Measurements from ENCODE around the gene FNTB.

The FNTB gene

DNA sequence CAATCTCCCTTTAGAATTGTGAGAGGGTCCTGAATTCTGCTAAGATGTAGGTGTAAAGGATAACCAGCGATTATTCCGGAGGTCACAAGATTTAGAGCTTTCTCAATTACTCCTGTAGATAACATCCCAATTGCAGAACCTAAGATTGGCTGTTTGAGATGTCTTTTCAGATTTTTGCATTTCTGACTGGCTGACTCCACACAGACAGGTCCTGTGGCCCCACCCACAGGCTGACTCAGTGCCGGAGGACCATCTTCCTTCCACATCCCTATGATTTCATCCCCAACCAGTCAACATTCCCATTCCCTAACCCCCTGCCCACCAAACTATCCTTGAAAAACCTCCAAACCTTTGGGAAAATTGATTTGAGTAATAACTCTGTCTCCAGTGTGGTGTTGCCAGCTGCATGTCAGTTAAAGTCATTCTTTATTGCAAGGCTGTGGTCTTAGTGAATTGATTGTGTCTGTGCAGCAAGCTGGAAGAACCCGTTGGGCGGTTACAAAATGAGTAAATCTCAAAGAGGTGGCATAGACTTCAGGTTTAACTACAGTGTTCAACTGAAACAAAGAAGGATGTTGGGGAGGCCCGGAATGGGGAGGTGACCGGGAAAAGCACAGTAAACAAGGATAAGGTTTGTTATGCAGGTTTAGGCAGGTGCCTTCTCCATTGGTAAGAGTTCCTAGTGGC is 10.6 kb downstream of the FNTB start:
- Histone ChIP-seq H3K23ac (ENCODE audit: low read depth, low read length, poor library complexity) (no peak overlapping the region), H3K18ac (ENCODE audit: low read length) (no peak overlapping the region), H2AK5ac (ENCODE audit: low read depth, low read length) (no peak overlapping the region), H3K9me3 (replicated peaks in 1 of 2; ENCODE audit: control insufficient read depth in 2 of 2, insufficient read depth in 1 of 2, low read depth in 1 of 2, low read length in 2 of 2) (no peaks in the 10 kb centered on the region), H3K4ac (ENCODE audit: low read length) (no peak overlapping the region), H2BK12ac (ENCODE audit: low read length) (no peak overlapping the region), H3K4me3 (ENCODE audit: low read length in 2 of 2) (no peak overlapping the region), H2AFZ (ENCODE audit: low read length) (no peak overlapping the region), H3K4me1 (ENCODE audit: control insufficient read depth in 2 of 2, insufficient read depth in 1 of 2, low read depth in 1 of 2, low read length in 2 of 2) (peaks cover 0 to 2% of the 10 kb centered on the region in 2 donors), H2BK5ac (ENCODE audit: low read length) (no peak overlapping the region), H3K27me3 (ENCODE audit: control insufficient read depth in 3 of 3, insufficient read depth in 3 of 3, low read depth in 1 of 3, low read length in 3 of 3) (no peaks in the 10 kb centered on the region), H3K4me2 (ENCODE audit: insufficient read depth, low read length, poor library complexity, severe bottlenecking) (no peak overlapping the region), H2BK15ac (ENCODE audit: low read length) (no peak overlapping the region), H3K14ac (ENCODE audit: low read length) (no peak overlapping the region), H4K91ac (ENCODE audit: low read depth, low read length, poor library complexity) (no peak overlapping the region), H3K9ac (ENCODE audit: low read depth, low read length, poor library complexity) (no peak overlapping the region), H3K36me3 (replicated peaks in 1 of 2; ENCODE audit: control insufficient read depth in 2 of 2, insufficient read depth in 2 of 2, low read length in 2 of 2) (no peaks in the 10 kb centered on the region), H4K8ac (ENCODE audit: low read depth, low read length) (no peak overlapping the region), H3K27ac (replicated peaks; ENCODE audit: low read length) (no peak overlapping the region), H2BK120ac (ENCODE audit: low read depth, low read length) (no peak overlapping the region), H3K79me1 (ENCODE audit: low read depth, low read length) (peaks cover 1% of the 10 kb centered on the region)
- DNase-seq (ENCODE audit: low spot score), result no peak
- no CpG with 5 or more reads among the region's 7 CpGs for WGBS, 2 donors (ENCODE audit: extremely low coverage in 2 of 2, insufficient read length in 2 of 2, insufficient replicate concordance in 1 of 2)

DNA sequence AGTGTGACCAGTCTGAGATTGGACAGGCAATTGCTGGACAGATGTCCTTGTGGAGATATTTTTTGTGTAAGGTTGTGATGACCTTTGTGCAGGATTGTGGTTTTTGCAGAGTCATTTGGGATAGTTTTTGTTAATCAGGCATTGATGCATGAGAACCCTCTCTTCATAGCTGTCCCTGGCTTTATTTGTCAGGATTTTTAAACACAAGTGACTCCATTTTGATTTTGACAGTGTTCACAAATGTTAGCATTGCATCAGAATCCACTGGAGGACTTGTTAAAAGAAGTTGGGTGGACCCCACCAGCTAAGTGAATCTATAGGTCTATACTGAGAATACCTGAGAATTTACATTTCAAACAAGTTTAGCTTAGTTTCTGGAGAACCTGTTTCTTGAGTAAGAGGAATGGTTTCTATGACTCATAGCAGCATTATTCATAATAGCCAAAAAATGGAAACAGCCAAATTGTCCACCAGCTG is 11.8 kb downstream of the FNTB start:
- Histone ChIP-seq H2AFZ (ENCODE audit: low read length) (no peak overlapping the region), H3K27me3 (ENCODE audit: control insufficient read depth in 3 of 3, insufficient read depth in 3 of 3, low read depth in 1 of 3, low read length in 3 of 3) (no peaks in the 10 kb centered on the region), H3K9ac (ENCODE audit: low read depth, low read length, poor library complexity) (no peak overlapping the region), H3K4me1 (ENCODE audit: control insufficient read depth in 2 of 2, insufficient read depth in 1 of 2, low read depth in 1 of 2, low read length in 2 of 2) (peaks cover 0 to 2% of the 10 kb centered on the region in 2 donors), H3K79me1 (ENCODE audit: low read depth, low read length) (peaks cover 1% of the 10 kb centered on the region), H3K18ac (ENCODE audit: low read length) (no peak overlapping the region), H4K8ac (ENCODE audit: low read depth, low read length) (no peak overlapping the region), H3K27ac (replicated peaks; ENCODE audit: low read length) (no peak overlapping the region), H3K4me3 (ENCODE audit: low read length in 2 of 2) (no peak overlapping the region), H3K23ac (ENCODE audit: low read depth, low read length, poor library complexity) (no peak overlapping the region), H2BK15ac (ENCODE audit: low read length) (no peak overlapping the region), H2BK12ac (ENCODE audit: low read length) (no peak overlapping the region), H4K91ac (ENCODE audit: low read depth, low read length, poor library complexity) (no peak overlapping the region), H2BK5ac (ENCODE audit: low read length) (no peak overlapping the region), H3K14ac (ENCODE audit: low read length) (no peak overlapping the region), H3K4ac (ENCODE audit: low read length) (no peak overlapping the region), H2AK5ac (ENCODE audit: low read depth, low read length) (no peak overlapping the region), H3K36me3 (replicated peaks in 1 of 2; ENCODE audit: control insufficient read depth in 2 of 2, insufficient read depth in 2 of 2, low read length in 2 of 2) (no peaks in the 10 kb centered on the region), H3K9me3 (replicated peaks in 1 of 2; ENCODE audit: control insufficient read depth in 2 of 2, insufficient read depth in 1 of 2, low read depth in 1 of 2, low read length in 2 of 2) (no peaks in the 10 kb centered on the region), H3K4me2 (ENCODE audit: insufficient read depth, low read length, poor library complexity, severe bottlenecking) (no peak overlapping the region), H2BK120ac (ENCODE audit: low read depth, low read length) (no peak overlapping the region)
- DNase-seq (ENCODE audit: low spot score), result no peak

DNA sequence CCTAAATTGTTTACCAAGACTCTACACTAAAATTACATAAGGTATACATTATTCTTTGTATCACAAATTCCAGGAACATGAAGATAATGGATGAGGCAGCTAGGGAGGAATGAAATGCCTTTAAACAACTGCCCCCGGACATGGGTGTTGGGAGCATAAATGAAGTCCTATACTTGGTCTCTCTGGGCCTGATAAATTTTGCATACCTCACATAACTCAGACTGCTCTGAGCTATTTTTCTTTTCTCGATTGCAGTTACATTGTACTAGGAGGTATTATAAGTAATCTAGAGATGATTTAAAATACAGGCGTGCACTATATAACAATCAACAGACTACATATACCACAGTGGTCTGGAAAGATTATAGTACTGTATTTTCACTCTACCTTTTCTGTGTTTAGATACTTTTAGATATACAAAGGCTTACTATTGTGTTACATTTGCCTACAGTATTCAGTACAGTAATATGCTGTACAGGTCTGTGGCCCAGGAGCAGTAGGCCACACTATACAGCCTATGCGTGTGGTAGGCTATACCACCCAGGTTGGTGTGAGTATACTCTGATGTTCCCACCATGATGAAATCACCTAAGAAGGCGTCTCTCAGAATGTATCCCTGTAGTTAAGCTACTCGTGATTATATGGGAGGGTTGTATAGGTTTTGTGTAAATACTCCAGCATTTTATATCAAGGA is 14.3 kb downstream of the FNTB start:
- no CpG with 5 or more reads among the region's 6 CpGs for WGBS, 2 donors (ENCODE audit: extremely low coverage in 2 of 2, insufficient read length in 2 of 2, insufficient replicate concordance in 1 of 2)
- H3K27me3 ChIP-seq (ENCODE audit: control insufficient read depth in 3 of 3, insufficient read depth in 3 of 3, low read depth in 1 of 3, low read length in 3 of 3), result no peaks in the 10 kb centered on the region
- H3K4me3 ChIP-seq (ENCODE audit: low read length in 2 of 2), result no peak overlapping the region
- H2BK15ac ChIP-seq (ENCODE audit: low read length), result no peak overlapping the region
- H3K4me2 ChIP-seq (ENCODE audit: insufficient read depth, low read length, poor library complexity, severe bottlenecking), result no peak overlapping the region
- H3K23ac ChIP-seq (ENCODE audit: low read depth, low read length, poor library complexity), result no peak overlapping the region
- no peak overlapping the region for H2BK5ac ChIP-seq (ENCODE audit: low read length)
- peaks cover 1% of the 10 kb centered on the region for H3K79me1 ChIP-seq (ENCODE audit: low read depth, low read length)
- no peaks in the 10 kb centered on the region for H3K9me3 ChIP-seq (replicated peaks in 1 of 2; ENCODE audit: control insufficient read depth in 2 of 2, insufficient read depth in 1 of 2, low read depth in 1 of 2, low read length in 2 of 2)
- no peak overlapping the region for H2AK5ac ChIP-seq (ENCODE audit: low read depth, low read length)
- no peak overlapping the region for H2AFZ ChIP-seq (ENCODE audit: low read length)
- no peak overlapping the region for H3K27ac ChIP-seq (replicated peaks; ENCODE audit: low read length)
- H3K4me1 ChIP-seq (ENCODE audit: control insufficient read depth in 2 of 2, insufficient read depth in 1 of 2, low read depth in 1 of 2, low read length in 2 of 2), result peaks cover 0 to 2% of the 10 kb centered on the region in 2 donors
- H4K8ac ChIP-seq (ENCODE audit: low read depth, low read length), result no peak overlapping the region
- no peak overlapping the region for H3K4ac ChIP-seq (ENCODE audit: low read length)
- no peak overlapping the region for H2BK120ac ChIP-seq (ENCODE audit: low read depth, low read length)
- H3K14ac ChIP-seq (ENCODE audit: low read length), result no peak overlapping the region
- H3K18ac ChIP-seq (ENCODE audit: low read length), result no peak overlapping the region
- no peak overlapping the region for H4K91ac ChIP-seq (ENCODE audit: low read depth, low read length, poor library complexity)
- no peak for DNase-seq (ENCODE audit: low spot score)
- H3K36me3 ChIP-seq (replicated peaks in 1 of 2; ENCODE audit: control insufficient read depth in 2 of 2, insufficient read depth in 2 of 2, low read length in 2 of 2), result peaks cover 0 to 7% of the 10 kb centered on the region in 2 donors
- no peak overlapping the region for H3K9ac ChIP-seq (ENCODE audit: low read depth, low read length, poor library complexity)
- H2BK12ac ChIP-seq (ENCODE audit: low read length), result no peak overlapping the region

DNA sequence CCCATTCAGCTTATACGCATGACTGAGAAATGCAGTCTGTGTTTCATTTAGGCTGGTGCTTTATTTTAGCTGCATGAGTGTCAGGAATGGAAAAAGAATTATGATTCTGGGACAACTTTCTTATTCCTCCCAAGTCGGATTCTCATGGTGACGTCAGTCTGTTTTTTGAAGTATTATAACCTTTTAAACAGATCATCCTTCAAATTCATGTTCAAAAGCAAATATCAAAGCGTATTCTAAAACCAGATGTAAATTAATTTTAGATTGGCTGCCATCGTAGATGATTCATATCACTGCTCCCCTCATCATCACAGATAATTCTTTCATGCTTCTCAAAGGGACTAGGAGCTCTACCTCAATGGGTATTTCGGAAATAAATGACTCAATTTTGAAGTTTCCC is 15.0 kb downstream of the FNTB start:
- Histone ChIP-seq H4K91ac (ENCODE audit: low read depth, low read length, poor library complexity) (no peak overlapping the region), H3K27me3 (ENCODE audit: control insufficient read depth in 3 of 3, insufficient read depth in 3 of 3, low read depth in 1 of 3, low read length in 3 of 3) (no peaks in the 10 kb centered on the region), H3K4ac (ENCODE audit: low read length) (no peak overlapping the region), H3K79me1 (ENCODE audit: low read depth, low read length) (peaks cover 1% of the 10 kb centered on the region), H3K36me3 (replicated peaks in 1 of 2; ENCODE audit: control insufficient read depth in 2 of 2, insufficient read depth in 2 of 2, low read length in 2 of 2) (peaks cover 0 to 9% of the 10 kb centered on the region in 2 donors), H3K4me1 (ENCODE audit: control insufficient read depth in 2 of 2, insufficient read depth in 1 of 2, low read depth in 1 of 2, low read length in 2 of 2) (peaks cover 3 to 6% of the 10 kb centered on the region in 2 donors), H3K4me3 (ENCODE audit: low read length in 2 of 2) (no peak overlapping the region), H2AK5ac (ENCODE audit: low read depth, low read length) (no peak overlapping the region), H3K23ac (ENCODE audit: low read depth, low read length, poor library complexity) (no peak overlapping the region), H2BK5ac (ENCODE audit: low read length) (no peak overlapping the region), H3K27ac (replicated peaks; ENCODE audit: low read length) (no peak overlapping the region), H2AFZ (ENCODE audit: low read length) (no peak overlapping the region), H3K18ac (ENCODE audit: low read length) (no peak overlapping the region), H3K9me3 (replicated peaks in 1 of 2; ENCODE audit: control insufficient read depth in 2 of 2, insufficient read depth in 1 of 2, low read depth in 1 of 2, low read length in 2 of 2) (no peaks in the 10 kb centered on the region), H3K4me2 (ENCODE audit: insufficient read depth, low read length, poor library complexity, severe bottlenecking) (no peak overlapping the region), H2BK15ac (ENCODE audit: low read length) (no peak overlapping the region), H2BK12ac (ENCODE audit: low read length) (no peak overlapping the region), H3K14ac (ENCODE audit: low read length) (no peak overlapping the region), H3K9ac (ENCODE audit: low read depth, low read length, poor library complexity) (no peak overlapping the region), H2BK120ac (ENCODE audit: low read depth, low read length) (no peak overlapping the region), H4K8ac (ENCODE audit: low read depth, low read length) (no peak overlapping the region)
- no peak for DNase-seq (ENCODE audit: low spot score)
- WGBS, 2 donors (ENCODE audit: extremely low coverage in 2 of 2, insufficient read length in 2 of 2, insufficient replicate concordance in 1 of 2), result no CpG with 5 or more reads among the region's 6 CpGs
